GM12878 (cell line): ENCODE measurements around the gene MMP19.
"Not testable (repeated sequence)": the region's sequence is repeated elsewhere in the genome, so short reads cannot be mapped to it uniquely, and the experiment has no call there.

Experiments
- BHLHE40 ChIP-seq, 2 experiments: fragments of 450-650 bp in 1 of 2; IDR thresholded peaks; 2 replicates each; pipeline ENCODE4 v1.6.1; 2011 to 2017; ENCODE audit warnings: low read depth in 2 of 2, borderline replicate concordance in 1 of 2, improper control_type of control experiment in 1 of 2, low read length in 1 of 2, mild to moderate bottlenecking in 1 of 2
- CREM ChIP-seq: IDR thresholded peaks from 2 replicates; pipeline ENCODE4 v1.6.1; 2014; ENCODE audit warnings: antibody characterized with exemption, low read depth
- CTCF ChIP-seq, 3 experiments: IDR thresholded peaks in 2 of 3; conservative IDR thresholded peaks in 1 of 3; 2 replicates each; pipeline ENCODE4 v1.5.1; 2011; ENCODE audit warnings: low read depth in 3 of 3, low read length in 3 of 3, mild to moderate bottlenecking in 3 of 3, control low read depth in 2 of 3, moderate library complexity in 2 of 3, inconsistent platforms in 1 of 3, mixed read lengths in 1 of 3; ENCODE audit not compliant: control insufficient read depth in 2 of 3, insufficient read depth in 1 of 3; ENCODE audit errors: extremely low read depth in 1 of 3
- CUX1 ChIP-seq: IDR thresholded peaks from 2 replicates; pipeline ENCODE4 v1.6.1; 2012; ENCODE audit warnings: improper control_type of control experiment, low read depth, low read length; ENCODE audit not compliant: insufficient replicate concordance
- EZH2 ChIP-seq: IDR thresholded peaks from 2 replicates; pipeline ENCODE4 v1.6.1; 2012; ENCODE audit warnings: low read depth, mild to moderate bottlenecking, control low read depth, inconsistent platforms, low read length, borderline replicate concordance; ENCODE audit not compliant: control insufficient read depth
- HDAC6 ChIP-seq: fragments of 200-600 bp; sonication (generic); IDR thresholded peaks from one replicate; pipeline ENCODE4 v1.8.0; 2017; ENCODE audit warnings: antibody characterized with exemption; ENCODE audit not compliant: unreplicated experiment
- POLR2AphosphoS5 ChIP-seq: IDR thresholded peaks from 2 replicates; pipeline ENCODE4 v1.6.1; 2011; ENCODE audit warnings: mild to moderate bottlenecking, low read length, inconsistent platforms
- RAD21 ChIP-seq: IDR thresholded peaks from 2 replicates; pipeline ENCODE4 v1.6.1; 2011; ENCODE audit warnings: mild to moderate bottlenecking, low read depth, low read length, moderate library complexity; ENCODE audit not compliant: insufficient read depth
- RCOR1 ChIP-seq: conservative IDR thresholded peaks from 2 replicates; pipeline ENCODE4 v1.6.1; 2012; ENCODE audit warnings: low read depth, low read length, improper control_type of control experiment
- REST ChIP-seq: IDR thresholded peaks from 2 replicates; pipeline ENCODE4 v1.6.1; 2012; ENCODE audit warnings: mild to moderate bottlenecking, low read depth, low read length
- SIX5 ChIP-seq: IDR thresholded peaks from 2 replicates; pipeline ENCODE4 v1.6.1; 2011; ENCODE audit warnings: mild to moderate bottlenecking, low read depth, low read length, moderate library complexity; ENCODE audit not compliant: severe bottlenecking
- USF2 ChIP-seq: IDR thresholded peaks from 2 replicates; pipeline ENCODE4 v1.6.1; 2011; ENCODE audit warnings: low read depth, low read length, improper control_type of control experiment, borderline replicate concordance
- ZBTB11 ChIP-seq: fragments of 450-650 bp; formaldehyde crosslinking; IDR thresholded peaks from 2 replicates; pipeline ENCODE4 v1.5.0; 2022; ENCODE audit warnings: mild to moderate bottlenecking, missing genetic modification characterization
- ZNF274 ChIP-seq: IDR thresholded peaks from one replicate; pipeline ENCODE4 v1.8.0; 2011; ENCODE audit not compliant: insufficient read length, insufficient read depth

- not testable (repeated sequence) for TF ChIP-seq BHLHE40 (IDR thresholded peaks at IDR 0.05; ENCODE audit: borderline replicate concordance in 1 of 2, low read depth in 2 of 2, low read length in 1 of 2); CTCF (IDR thresholded peaks at IDR 0.05 in 2 of 3, conservative IDR thresholded peaks at IDR 0.05 in 1 of 3; ENCODE audit: control insufficient read depth in 2 of 3, extremely low read depth in 1 of 3, insufficient read depth in 1 of 3, low read depth in 3 of 3, low read length in 3 of 3); SIX5; ZBTB11 (CRISPR knock-in tag); CREM; CUX1; REST; ZNF274; RAD21; HDAC6; USF2; EZH2; POLR2AphosphoS5; RCOR1
Measured at GRCh38 chr12:55862931-55863330, 20.2 kb upstream of the MMP19 start.
